ENCODE results near the gene PARD3B. TPM values are rescaled to one million over a fixed set of nuclear protein-coding genes. Genes with fewer than 3 reads are reported as not detected.
A peak's percentile ranks its signal among the peaks of the same experiment; 100 is the strongest.

Gene PARD3B
- total and polyA plus RNA-seq, 2 of the 4 experiments (the other 2 are of a cell fraction): 3.3 to 15.6 TPM

DNA sequence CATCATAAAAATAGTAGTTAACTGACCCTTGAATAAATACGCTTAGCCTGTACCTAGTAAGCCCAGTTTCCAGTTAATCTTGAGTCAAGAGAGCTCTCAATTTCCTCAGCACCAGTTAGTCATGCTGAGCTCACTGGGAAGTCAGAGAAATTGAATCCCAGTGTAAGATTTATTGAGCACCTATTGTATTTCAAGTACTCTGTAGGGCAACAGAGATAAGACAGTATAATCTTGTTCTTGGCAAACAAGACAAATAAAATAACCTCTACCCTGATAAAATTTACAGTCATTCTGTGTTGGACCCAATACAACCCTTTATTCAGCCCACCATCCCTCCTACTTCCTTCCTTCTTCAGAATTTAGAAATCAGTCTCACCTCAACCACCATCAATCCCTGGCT, 1065.2 kb downstream of the PARD3B start:
- no peak overlapping the region for H2AK9ac ChIP-seq (replicated peaks; ENCODE audit: low read depth, low read length, poor library complexity)
- peak; percentile 36; the same call in 1 of the 2 replicates for ATAC-seq (ENCODE audit: low read depth)
- ChIA-PET POLR2A (ENCODE audit: unreplicated experiment) (no interaction called here), CTCF (interaction anchor here (1.4 kb wide), 1 partner anchor 50 kb away, joined by 3 read pairs; no protein-coding TSS in a partner anchor)
- 0 out of 2 replicates have a peak, but pooled peaks cover 9% of the 10 kb centered on the region for H3K9me1 ChIP-seq (ENCODE audit: insufficient read depth, low read length)
- no peak overlapping the region for H2BK120ac ChIP-seq (ENCODE audit: low read depth, low read length)
- H2BK15ac ChIP-seq (ENCODE audit: low read depth, low read length): no peak overlapping the region
- H4K91ac ChIP-seq (ENCODE audit: insufficient read depth, low read depth, low read length): no peak overlapping the region
- dilution Hi-C loops (cut with HindIII; ENCODE audit: low sequenced_read_pairs, unreplicated experiment) (no loop called here), in situ Hi-C loops (cut with MboI; ENCODE audit: low sequenced_read_pairs) (no loop called here), intact Hi-C loops (cut with micrococcal nuclease) (no loop called here)
- H3K14ac ChIP-seq (replicated peaks; ENCODE audit: low read depth, low read length): no peak overlapping the region
- H3K79me1 ChIP-seq (ENCODE audit: low read depth in 1 of 2, low read length in 2 of 2): no peaks in the 10 kb centered on the region
- no peak overlapping the region for H3K4me3 ChIP-seq (ENCODE audit: insufficient read depth, low read depth, low read length)
- H3K4me1 ChIP-seq (ENCODE audit: control insufficient read depth, insufficient read depth, low read length): peaks cover 7% of the 10 kb centered on the region
- H3K4ac ChIP-seq (ENCODE audit: low read depth, low read length): no peak overlapping the region
- no peak overlapping the region for H3K56ac ChIP-seq (ENCODE audit: extremely low read depth, insufficient read depth, low read length)
- no peak overlapping the region for H3K23ac ChIP-seq (ENCODE audit: low read depth, low read length)
- no peak overlapping the region for H2BK20ac ChIP-seq (ENCODE audit: low read depth, low read length)
- H2AFZ ChIP-seq (replicated peaks; ENCODE audit: low read length, poor library complexity): no peak overlapping the region
- BruUV-seq (replicated peaks): no TSS peak
- no peak overlapping the region for H2BK5ac ChIP-seq (ENCODE audit: low read depth, low read length, poor library complexity, severe bottlenecking)
- H3K36me3 ChIP-seq (ENCODE audit: control insufficient read depth, insufficient read depth, low read length): no peaks in the 10 kb centered on the region
- H3K4me2 ChIP-seq (ENCODE audit: low read depth, low read length): no peak overlapping the region
- TF ChIP-seq RCOR1 (IDR thresholded peaks at IDR 0.05; ENCODE audit: insufficient replicate concordance, low read length) (no peak), BHLHE40 (IDR thresholded peaks at IDR 0.05; ENCODE audit: low read depth, low read length) (no peak)
- DNase-seq: peak; percentile 65
- no peak overlapping the region for H4K8ac ChIP-seq (ENCODE audit: low read depth in 2 of 2, low read length in 2 of 2)
- H4K5ac ChIP-seq (ENCODE audit: low read depth, low read length): no peak overlapping the region
- H3K18ac ChIP-seq (ENCODE audit: low read depth, low read length): no peak overlapping the region
- H3K27me3 ChIP-seq (ENCODE audit: control insufficient read depth, insufficient read depth, low read length): no peaks in the 10 kb centered on the region
- H3K9ac ChIP-seq (ENCODE audit: low read depth, low read length): no peak overlapping the region
- no peaks in the 10 kb centered on the region for H4K20me1 ChIP-seq (ENCODE audit: insufficient read depth, low read length)
- H2AK5ac ChIP-seq (ENCODE audit: low read depth, low read length): no peak overlapping the region
- H3K9me3 ChIP-seq (ENCODE audit: control insufficient read depth, insufficient read depth, low read length): no peaks in the 10 kb centered on the region
- H3K27ac ChIP-seq (ENCODE audit: insufficient read depth, low read length): no peak overlapping the region
- WGBS, 2 experiments (ENCODE audit: extremely low coverage in 2 of 2, insufficient read length in 1 of 2): no CpG with 5 or more reads among the region's 1 CpG
